Measurements from ENCODE around the gene HGFAC.

The HGFAC gene

DNA sequence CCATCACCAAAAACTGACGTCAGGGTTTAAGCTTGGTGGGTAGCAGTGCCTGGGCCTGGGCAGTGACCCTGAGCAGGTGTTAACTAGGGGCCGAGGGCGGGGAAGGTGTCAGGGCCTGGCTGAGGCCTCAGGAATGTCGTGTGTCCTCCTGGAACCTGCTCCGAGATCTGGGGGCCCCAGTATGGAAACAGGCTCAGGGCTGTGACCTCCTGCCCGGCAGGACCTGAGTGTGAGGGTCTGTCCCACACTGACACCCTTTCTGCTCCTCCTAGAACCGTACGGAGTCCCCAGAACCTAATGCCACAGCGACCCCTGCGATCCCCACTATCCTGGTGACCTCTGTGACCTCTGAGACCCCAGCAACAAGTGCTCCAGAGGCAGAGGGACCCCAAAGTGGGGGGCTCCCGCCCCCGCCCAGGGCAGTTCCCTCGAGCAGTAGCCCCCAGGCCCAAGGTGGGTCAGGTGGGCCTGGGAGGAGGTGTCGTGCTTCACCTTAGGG, 741 bp downstream of the HGFAC start:
- no peak for DNase-seq (ENCODE audit: low read depth)
- TF ChIP-seq CTCF (IDR thresholded peaks at IDR 0.05; ENCODE audit: control insufficient read depth, extremely low read depth, insufficient read depth): no peak
- no peak overlapping the region for H3K4me3 ChIP-seq (ENCODE audit: low read depth, low read length)

GRCh38 chr4:3442959-3443749, 1.4 kb downstream of the HGFAC start:
- no peak overlapping the region for H3K4me3 ChIP-seq (ENCODE audit: low read depth, low read length)
- DNase-seq (ENCODE audit: low read depth): no peak
- TF ChIP-seq CTCF (IDR thresholded peaks at IDR 0.05; ENCODE audit: control insufficient read depth, extremely low read depth, insufficient read depth): peak; percentile 99

GRCh38 chr4:3443750-3444309, 2.1 kb downstream of the HGFAC start:
- H3K4me3 ChIP-seq (ENCODE audit: low read depth, low read length): no peak overlapping the region
- no peak for DNase-seq (ENCODE audit: low read depth)
- TF ChIP-seq CTCF (IDR thresholded peaks at IDR 0.05; ENCODE audit: control insufficient read depth, extremely low read depth, insufficient read depth): no peak

- no peak overlapping the region for H3K4me3 ChIP-seq (ENCODE audit: low read depth, low read length)
- no peak for DNase-seq (ENCODE audit: low read depth)
- TF ChIP-seq CTCF (IDR thresholded peaks at IDR 0.05; ENCODE audit: control insufficient read depth, extremely low read depth, insufficient read depth): no peak
Observed at GRCh38 chr4:3444351-3445110, 2.8 kb downstream of the HGFAC start.

DNA sequence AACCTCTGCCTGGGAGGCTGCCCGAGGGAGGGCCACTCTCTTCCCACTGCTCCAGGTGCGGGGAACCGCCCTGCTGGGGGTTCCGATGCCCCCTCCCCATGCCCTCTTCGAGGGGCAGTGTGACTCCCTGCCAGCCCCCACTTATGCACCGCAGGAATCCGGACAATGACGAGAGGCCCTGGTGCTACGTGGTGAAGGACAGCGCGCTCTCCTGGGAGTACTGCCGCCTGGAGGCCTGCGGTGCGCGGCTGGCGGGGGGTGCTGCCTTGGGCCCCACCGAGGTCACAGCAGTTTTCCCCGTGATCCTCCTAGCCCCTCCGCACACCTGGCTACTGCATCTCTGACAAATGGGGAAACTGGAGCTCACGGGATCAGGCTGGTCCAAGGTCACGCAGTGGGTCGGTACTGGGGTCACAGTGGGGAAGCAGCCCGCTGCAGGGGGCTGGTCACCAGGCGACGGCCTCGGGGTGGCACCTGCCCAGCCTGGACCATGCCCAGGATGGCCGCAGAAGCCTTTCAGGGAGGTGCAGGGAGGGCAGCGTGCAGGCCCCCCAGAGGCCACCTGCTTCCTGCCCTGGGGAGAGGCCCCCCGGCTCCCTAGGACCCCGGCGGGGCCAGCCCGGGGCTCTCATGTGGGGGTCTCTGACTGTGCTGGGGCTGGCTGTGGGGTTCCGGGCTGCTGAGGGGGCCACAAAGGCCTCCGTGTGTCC, 3.5 kb downstream of the HGFAC start:
- DNase-seq (ENCODE audit: low read depth): no peak
- TF ChIP-seq CTCF (IDR thresholded peaks at IDR 0.05; ENCODE audit: control insufficient read depth, extremely low read depth, insufficient read depth): no peak
- H3K4me3 ChIP-seq (ENCODE audit: low read depth, low read length): no peak overlapping the region

GRCh38 chr4:3445829-3446545, 4.2 kb downstream of the HGFAC start:
- TF ChIP-seq CTCF (IDR thresholded peaks at IDR 0.05; ENCODE audit: control insufficient read depth, extremely low read depth, insufficient read depth): no peak
- no peak for DNase-seq (ENCODE audit: low read depth)
- no peak overlapping the region for H3K4me3 ChIP-seq (ENCODE audit: low read depth, low read length)

Measured in LNCaP clone FGC (cell line).